T47D (cell line): ENCODE results near the gene FAM181B.
"Not testable (repeated sequence)": the region's sequence is repeated elsewhere in the genome, so short reads cannot be mapped to it uniquely, and the experiment has no call there.

Source experiments
- DNase-seq, 2 experiments: peaks; one replicate each; pipeline versions ENCODE4 v3.0.0 to v3.0.0-alpha.2; 2011 to 2012; ENCODE audit warnings: low read depth in 1 of 2, low spot score in 1 of 2
- JUND ChIP-seq: IDR thresholded peaks from 2 replicates; pipeline ENCODE4 v1.6.1; 2012; ENCODE audit warnings: low read depth
- in situ Hi-C: cut with HindIII; loops from 2 replicates; pipeline ENCODE4 v1.10.0; 2016; ENCODE audit warnings: low sequenced_read_pairs, low pct_unique_long_range_greater_than_20kb

FAM181B gene

DNA sequence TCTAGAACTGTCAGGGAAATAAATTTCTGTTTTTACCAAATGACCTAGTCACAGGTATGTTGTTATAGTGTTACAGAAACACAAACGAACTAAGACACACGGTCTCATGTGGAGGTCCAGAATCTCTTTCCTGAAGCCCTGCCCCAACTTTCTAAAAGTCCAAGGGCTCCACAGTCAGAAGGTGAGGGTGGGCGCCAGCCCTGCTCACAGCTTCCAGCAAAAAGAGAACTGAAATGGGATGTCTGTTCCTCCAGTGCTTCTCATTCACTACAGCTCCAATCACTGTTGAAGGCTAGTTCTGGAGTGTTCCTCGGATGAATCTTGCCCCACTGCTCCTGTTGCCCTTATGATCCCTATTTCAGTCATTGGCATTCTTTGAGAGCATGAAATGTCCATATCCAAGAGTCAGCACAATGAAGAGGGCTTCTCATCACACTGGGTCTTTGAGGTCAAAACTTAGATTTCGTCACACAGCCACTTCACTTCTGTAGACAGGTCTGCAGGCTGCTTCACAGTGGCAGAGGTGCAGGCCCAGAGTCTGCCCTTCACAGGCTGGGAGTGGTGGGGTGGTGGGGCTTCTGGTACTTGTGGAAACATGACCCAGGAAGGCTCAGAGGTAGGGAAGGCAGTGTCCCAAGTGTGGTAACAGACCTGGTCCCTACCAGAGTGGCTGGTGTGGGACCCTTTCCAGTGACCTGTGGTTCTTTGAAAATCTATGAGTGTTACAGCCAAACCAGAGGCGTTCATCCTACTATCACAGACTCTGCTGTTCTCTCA lies 34.9 kb downstream of the FAM181B start:
- DNase-seq, result no peak
- in situ Hi-C loops, result no loop called here
- no peak for TF ChIP-seq JUND

DNA sequence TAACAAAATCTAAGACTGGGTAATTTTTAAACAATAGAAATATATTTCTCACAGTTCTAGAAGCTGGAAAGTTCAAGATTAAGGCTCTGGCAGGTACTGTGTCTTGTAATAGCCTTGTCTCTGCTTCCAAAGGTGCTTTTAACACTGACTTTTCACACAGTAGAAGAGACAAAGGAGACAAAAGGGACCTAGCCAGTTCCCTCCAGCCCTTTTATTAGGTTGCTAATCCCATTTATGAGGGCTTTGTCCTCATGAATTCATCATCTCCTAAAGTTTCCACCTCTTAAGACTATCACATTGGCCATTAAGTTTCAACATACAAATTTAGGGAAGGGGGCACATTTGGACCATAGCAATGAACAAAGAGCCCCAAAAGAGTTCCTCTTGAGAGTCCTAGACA lies 40.7 kb downstream of the FAM181B start:
- TF ChIP-seq JUND, result no peak
- DNase-seq, result no peak
- in situ Hi-C loops, result no loop called here

DNA sequence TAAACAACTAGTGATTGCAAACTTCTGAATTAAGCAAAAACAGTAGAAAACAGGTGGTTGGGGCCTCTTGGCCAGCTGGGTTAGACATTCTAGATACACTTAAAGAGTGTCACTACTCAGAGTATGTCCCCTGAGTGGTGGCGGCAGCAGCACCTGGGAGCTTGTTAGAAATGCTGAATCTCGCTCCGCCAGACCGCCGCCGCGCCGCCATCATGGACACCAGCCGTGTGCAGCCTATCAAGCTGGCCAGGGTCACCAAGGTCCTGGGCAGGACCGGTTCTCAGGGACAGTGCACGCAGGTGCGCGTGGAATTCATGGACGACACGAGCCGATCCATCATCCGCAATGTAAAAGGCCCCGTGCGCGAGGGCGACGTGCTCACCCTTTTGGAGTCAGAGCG lies 44.3 kb downstream of the FAM181B start:
- in situ Hi-C loops, DNase-seq: not testable (repeated sequence)

DNA sequence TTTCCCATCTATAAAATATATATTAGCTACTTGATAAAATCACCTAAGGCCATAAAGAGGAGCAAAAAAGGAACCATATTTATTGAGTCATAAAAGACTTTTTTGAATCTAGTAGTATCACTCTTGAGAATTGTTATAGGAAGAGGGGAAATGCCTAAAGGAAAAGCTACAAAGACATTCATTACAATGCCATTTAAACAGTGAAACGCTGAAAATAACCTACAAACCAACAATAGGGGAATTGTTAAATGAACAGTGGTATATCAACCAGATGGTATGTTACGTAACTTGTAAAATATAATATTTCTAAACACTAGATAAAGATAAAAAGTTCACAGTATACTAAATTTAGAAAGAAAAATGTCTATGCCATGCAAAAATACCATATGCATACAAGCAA lies 47.5 kb downstream of the FAM181B start:
- no peak for TF ChIP-seq JUND
- in situ Hi-C loops, result no loop called here
- no peak for DNase-seq

DNA sequence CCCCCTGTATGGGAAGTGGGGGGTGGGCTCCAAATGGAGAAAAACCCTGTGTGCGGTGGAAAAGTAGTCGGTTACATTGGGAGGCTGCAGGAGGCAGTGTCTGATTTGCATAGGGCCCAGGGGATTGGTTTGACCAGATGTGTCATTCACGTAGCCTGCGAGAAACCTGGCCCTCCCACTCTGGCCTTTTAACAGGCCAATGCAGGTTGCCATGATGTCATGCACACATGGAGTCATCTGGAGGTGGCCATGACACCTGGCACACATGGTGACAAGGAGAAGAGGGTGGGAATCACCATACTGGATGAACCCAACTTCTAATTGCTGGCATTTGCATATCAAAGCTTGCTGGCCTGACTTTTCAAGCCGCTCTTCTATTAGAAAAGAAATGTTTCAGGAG lies 50.6 kb downstream of the FAM181B start:
- in situ Hi-C loops, result no loop called here
- no peak for TF ChIP-seq JUND
- DNase-seq, result peak in 1 of 2 experiments; percentile 56

DNA sequence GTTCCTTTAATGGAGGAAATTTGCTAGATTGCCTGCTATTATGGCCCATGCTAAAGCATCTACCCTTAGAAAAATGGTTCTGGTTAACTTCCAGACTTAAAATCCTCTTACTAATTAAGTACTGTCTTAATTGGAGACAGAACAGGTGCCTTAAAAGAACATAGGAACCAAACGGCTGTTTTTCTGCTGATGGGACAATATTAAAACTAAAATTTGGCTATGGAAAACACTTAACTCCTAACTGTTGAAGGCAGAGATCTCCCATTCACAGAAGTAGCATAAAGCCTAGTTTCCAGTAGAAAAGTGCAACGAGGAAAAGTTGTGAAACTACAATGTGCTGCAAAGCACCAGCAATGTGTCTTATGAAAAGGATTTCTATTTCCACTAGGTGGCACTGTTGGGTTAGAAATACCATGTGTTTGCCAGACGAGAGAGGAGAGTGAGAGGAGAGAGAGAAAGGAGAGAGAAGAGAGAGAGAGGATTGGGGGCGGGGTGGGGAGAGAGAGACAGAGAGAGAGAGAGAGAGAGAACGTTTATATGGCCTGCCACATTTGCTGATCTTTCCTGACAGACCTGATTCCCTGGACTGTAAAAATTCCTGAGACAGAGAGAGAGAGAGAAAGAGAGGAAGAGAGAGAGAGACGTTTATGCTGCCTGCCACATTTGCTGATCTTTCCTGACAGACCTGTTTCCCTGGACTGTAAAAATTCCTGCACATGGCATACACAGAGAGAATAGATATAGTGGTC lies 51.5 kb downstream of the FAM181B start:
- peak; percentile 80 for TF ChIP-seq JUND
- in situ Hi-C loops, result no loop called here
- DNase-seq, result peak in 1 of 2 experiments; percentile 97

DNA sequence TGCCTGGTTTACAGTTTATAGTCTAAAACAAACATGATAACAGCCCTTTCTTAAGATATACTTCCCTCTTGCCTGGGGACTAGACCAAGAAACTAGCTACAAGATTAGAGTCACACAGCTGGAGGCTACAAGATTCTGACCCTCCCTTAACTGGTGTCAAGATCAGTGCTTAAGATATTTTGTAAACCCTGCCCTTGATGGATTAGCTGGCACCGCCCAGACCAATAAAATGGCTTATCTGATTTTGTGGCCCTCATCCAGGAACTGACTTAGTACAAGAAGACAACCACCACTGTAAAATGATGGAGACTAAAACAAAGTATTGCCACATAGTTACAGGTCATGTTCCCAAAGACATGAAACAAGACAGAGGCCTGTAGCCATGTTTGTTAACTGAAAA lies 53.4 kb downstream of the FAM181B start:
- peak; percentile 82 for TF ChIP-seq JUND
- in situ Hi-C loops, result no loop called here
- DNase-seq, result peak in 1 of 2 experiments; percentile 69
